MM.1S (cell line): Measurements from ENCODE around the gene TSHB.

Source experiments
- DNase-seq: peaks from one replicate; pipeline ENCODE4 v3.0.0-alpha.2; 2015
- H2AFZ ChIP-seq: fragments of 300-600 bp; sonication (generic); 2 replicates; pipeline ENCODE4 v1.6.0; 2016; ENCODE audit warnings: antibody characterized with exemption, low read length
- H3F3A ChIP-seq: fragments of 300-600 bp; sonication (generic); 2 replicates; pipeline ENCODE4 v1.6.1; 2016; ENCODE audit warnings: mild to moderate bottlenecking, antibody characterized with exemption, low read length, moderate library complexity, mixed read lengths; ENCODE audit not compliant: insufficient read depth
- H3K27ac ChIP-seq: fragments of 300-600 bp; sonication (generic); 2 replicates; pipeline ENCODE4 v1.5.1; 2016; ENCODE audit warnings: mild to moderate bottlenecking, low read length
- H3K27me3 ChIP-seq: fragments of 300-600 bp; sonication (generic); replicated peaks from 2 replicates; pipeline ENCODE4 v1.6.0; 2016; ENCODE audit warnings: low read length; ENCODE audit not compliant: insufficient read depth
- H3K36me3 ChIP-seq: fragments of 300-600 bp; sonication (generic); replicated peaks from 2 replicates; pipeline ENCODE4 v1.6.1; 2016; ENCODE audit warnings: mild to moderate bottlenecking, low read length, mixed read lengths; ENCODE audit not compliant: insufficient read depth
- H3K4me1 ChIP-seq: fragments of 300-600 bp; sonication (generic); 2 replicates; pipeline ENCODE4 v1.6.1; 2016; ENCODE audit warnings: low read length, mixed read lengths
- H3K4me2 ChIP-seq: fragments of 300-600 bp; sonication (generic); 2 replicates; pipeline ENCODE4 v1.6.0; 2016; ENCODE audit warnings: low read depth, low read length
- H3K4me3 ChIP-seq: fragments of 300-600 bp; sonication (generic); 2 replicates; pipeline ENCODE4 v1.5.1; 2016; ENCODE audit warnings: low read length, mixed read lengths
- H3K79me2 ChIP-seq: fragments of 300-600 bp; sonication (generic); 2 replicates; pipeline ENCODE4 v1.6.1; 2016; ENCODE audit warnings: mixed run types, low read length, mixed read lengths
- H3K9ac ChIP-seq: fragments of 300-600 bp; sonication (generic); 2 replicates; pipeline ENCODE4 v1.6.1; 2016; ENCODE audit warnings: low read length, mixed read lengths
- H3K9me2 ChIP-seq: fragments of 300-600 bp; sonication (generic); replicated peaks from 2 replicates; pipeline ENCODE4 v1.6.1; 2016; ENCODE audit warnings: mild to moderate bottlenecking, low read length, mixed read lengths; ENCODE audit not compliant: insufficient read depth
- H3K9me3 ChIP-seq: fragments of 300-600 bp; sonication (generic); replicated peaks from 2 replicates; pipeline ENCODE4 v1.6.1; 2016; ENCODE audit warnings: mild to moderate bottlenecking, low read length, mixed read lengths; ENCODE audit not compliant: insufficient read depth
- H4K20me1 ChIP-seq: fragments of 300-600 bp; sonication (generic); 2 replicates; pipeline ENCODE4 v1.6.1; 2016; ENCODE audit warnings: mild to moderate bottlenecking, low read length, moderate library complexity, mixed read lengths; ENCODE audit not compliant: insufficient read depth
- EZH2 ChIP-seq: fragments of 300-600 bp; sonication (generic); optimal IDR thresholded peaks from 2 replicates; pipeline ENCODE3; 2017; ENCODE audit warnings: low read depth, mild to moderate bottlenecking, antibody characterized with exemption, low read length, mixed read lengths
- EZH2phosphoT487 ChIP-seq: fragments of 300-600 bp; sonication (generic); IDR thresholded peaks from 2 replicates; pipeline ENCODE4 v1.6.1; 2018; ENCODE audit warnings: antibody characterized with exemption, low read length
- TF ChIP-seq, protein P1 (sequence below): fragments of 300-600 bp; sonication (generic); IDR thresholded peaks from 2 replicates; pipeline ENCODE4 v1.5.1; 2016; ENCODE audit warnings: antibody characterized with exemption, low read length, mixed read lengths

The TSHB gene

DNA sequence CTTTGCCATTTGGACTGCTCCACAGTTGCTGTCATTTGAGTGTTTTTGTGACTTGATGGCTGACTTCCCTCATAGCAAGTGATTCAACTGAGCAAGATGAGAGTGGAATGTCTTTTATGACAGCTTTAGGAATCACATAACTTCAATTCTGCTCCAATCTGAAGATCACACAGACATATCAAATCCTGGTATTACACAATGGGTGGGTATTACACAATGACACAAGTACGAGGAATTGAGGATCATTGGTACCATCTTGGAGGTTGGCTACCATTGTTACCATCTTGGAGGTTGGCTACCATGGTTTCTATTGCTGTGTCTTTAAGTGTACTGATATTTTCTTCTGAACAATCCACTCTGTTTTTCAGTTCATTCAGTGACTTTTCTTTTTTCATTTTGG lies 8.5 kb upstream of the TSHB start:
- H3K27me3 ChIP-seq: no peaks in the 10 kb centered on the region
- no peak for DNase-seq

DNA sequence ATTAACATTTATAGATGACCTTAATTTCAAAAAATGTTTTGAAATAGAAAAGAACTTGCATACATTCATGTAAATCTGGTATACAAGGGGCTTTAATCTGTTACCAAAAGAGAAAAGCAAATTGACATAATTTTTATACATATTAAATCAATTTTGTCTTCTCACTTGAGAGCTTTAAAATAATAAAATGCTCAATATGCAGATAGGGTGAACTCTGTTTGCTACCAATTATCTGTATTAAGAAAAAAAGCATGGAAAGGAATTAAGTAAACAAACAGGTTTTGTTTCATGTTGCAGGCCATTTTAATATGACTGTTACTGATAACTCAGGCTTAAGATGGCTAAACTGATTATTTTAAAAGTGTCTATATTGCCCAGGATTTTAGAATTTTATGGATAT lies 6.0 kb upstream of the TSHB start:
- Histone ChIP-seq H3K79me2 (no peaks in the 10 kb centered on the region), H3K9ac (no peak overlapping the region)
- TF ChIP-seq EZH2phosphoT487: no peak
- TF ChIP-seq EZH2: no peak
- TF ChIP-seq, protein P1, sequence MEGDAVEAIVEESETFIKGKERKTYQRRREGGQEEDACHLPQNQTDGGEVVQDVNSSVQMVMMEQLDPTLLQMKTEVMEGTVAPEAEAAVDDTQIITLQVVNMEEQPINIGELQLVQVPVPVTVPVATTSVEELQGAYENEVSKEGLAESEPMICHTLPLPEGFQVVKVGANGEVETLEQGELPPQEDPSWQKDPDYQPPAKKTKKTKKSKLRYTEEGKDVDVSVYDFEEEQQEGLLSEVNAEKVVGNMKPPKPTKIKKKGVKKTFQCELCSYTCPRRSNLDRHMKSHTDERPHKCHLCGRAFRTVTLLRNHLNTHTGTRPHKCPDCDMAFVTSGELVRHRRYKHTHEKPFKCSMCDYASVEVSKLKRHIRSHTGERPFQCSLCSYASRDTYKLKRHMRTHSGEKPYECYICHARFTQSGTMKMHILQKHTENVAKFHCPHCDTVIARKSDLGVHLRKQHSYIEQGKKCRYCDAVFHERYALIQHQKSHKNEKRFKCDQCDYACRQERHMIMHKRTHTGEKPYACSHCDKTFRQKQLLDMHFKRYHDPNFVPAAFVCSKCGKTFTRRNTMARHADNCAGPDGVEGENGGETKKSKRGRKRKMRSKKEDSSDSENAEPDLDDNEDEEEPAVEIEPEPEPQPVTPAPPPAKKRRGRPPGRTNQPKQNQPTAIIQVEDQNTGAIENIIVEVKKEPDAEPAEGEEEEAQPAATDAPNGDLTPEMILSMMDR: no peak

More for the DNA sequence above, 8.5 kb upstream of the TSHB start:
- H3K4me3 ChIP-seq: no peak overlapping the region
- TF ChIP-seq, protein P1: no peak
- TF ChIP-seq EZH2phosphoT487: no peak
- no peak for TF ChIP-seq EZH2
- no peak overlapping the region for H3K9ac ChIP-seq
- no peaks in the 10 kb centered on the region for H4K20me1 ChIP-seq
- H2AFZ ChIP-seq: no peak overlapping the region
- H3K27ac ChIP-seq: no peak overlapping the region
- no peaks in the 10 kb centered on the region for H3K4me1 ChIP-seq
- no peaks in the 10 kb centered on the region for H3K9me2 ChIP-seq
- H3K9me3 ChIP-seq: no peaks in the 10 kb centered on the region
- no peaks in the 10 kb centered on the region for H3K79me2 ChIP-seq
- H3F3A ChIP-seq: no peaks in the 10 kb centered on the region
- H3K4me2 ChIP-seq: no peak overlapping the region
- no peaks in the 10 kb centered on the region for H3K36me3 ChIP-seq

DNA sequence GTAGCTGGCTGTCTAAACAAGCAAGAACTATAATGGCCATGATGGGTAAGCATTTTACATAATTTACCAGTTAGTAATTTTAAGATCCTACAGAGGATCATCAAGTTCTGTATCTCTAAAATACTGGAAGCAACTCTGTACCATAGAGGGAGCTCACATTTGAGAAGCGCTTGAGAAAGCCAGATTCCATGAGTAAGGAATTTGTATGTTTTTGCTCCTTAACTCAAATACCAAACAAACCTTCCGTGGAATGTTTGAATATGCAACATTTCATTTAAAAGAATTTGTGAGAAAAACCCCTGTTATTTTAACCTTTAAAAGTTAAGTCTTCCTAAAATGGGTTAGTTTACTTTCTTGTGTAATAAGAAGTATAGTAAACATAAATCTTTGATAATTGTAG lies 2.0 kb downstream of the TSHB start:
- Histone ChIP-seq H3K9me2 (no peaks in the 10 kb centered on the region), H3K9ac (no peak overlapping the region), H3K27me3 (no peaks in the 10 kb centered on the region), H3K27ac (no peak overlapping the region), H3K36me3 (no peaks in the 10 kb centered on the region), H3K79me2 (no peaks in the 10 kb centered on the region), H4K20me1 (no peaks in the 10 kb centered on the region), H3K9me3 (no peaks in the 10 kb centered on the region), H3K4me2 (no peak overlapping the region), H3K4me3 (no peak overlapping the region), H3F3A (no peaks in the 10 kb centered on the region), H2AFZ (no peak overlapping the region), H3K4me1 (no peaks in the 10 kb centered on the region)
- DNase-seq: no peak
- no peak for TF ChIP-seq EZH2phosphoT487
- no peak for TF ChIP-seq EZH2
- TF ChIP-seq, protein P1: no peak

More for the DNA sequence above, 6.0 kb upstream of the TSHB start:
- Histone ChIP-seq H3K4me2 (no peak overlapping the region), H3K27me3 (no peaks in the 10 kb centered on the region), H3K4me1 (no peaks in the 10 kb centered on the region), H3K36me3 (no peaks in the 10 kb centered on the region), H3K9me2 (no peaks in the 10 kb centered on the region), H3K9me3 (no peaks in the 10 kb centered on the region), H2AFZ (no peak overlapping the region), H3F3A (no peaks in the 10 kb centered on the region), H4K20me1 (no peaks in the 10 kb centered on the region), H3K27ac (no peak overlapping the region), H3K4me3 (no peak overlapping the region)
- DNase-seq: no peak
